ENCODE measurements around the gene ILDR1.

ILDR1 gene

GRCh38 chr3:122013448-122013925 is 8.6 kb downstream of the ILDR1 start:
- no peak for DNase-seq

- no peak for DNase-seq
Measured at GRCh38 chr3:122012821-122013220, 9.2 kb downstream of the ILDR1 start.

GRCh38 chr3:122011396-122011795 is 10.7 kb downstream of the ILDR1 start:
- no peak for DNase-seq

GRCh38 chr3:122010506-122010905 is 11.5 kb downstream of the ILDR1 start:
- DNase-seq = no peak

- no peak for DNase-seq
Measured at GRCh38 chr3:122008166-122008565, 13.9 kb downstream of the ILDR1 start.

GRCh38 chr3:122006267-122006666 is 15.8 kb downstream of the ILDR1 start:
- no peak for DNase-seq

GRCh38 chr3:122004991-122005565 is 17.0 kb downstream of the ILDR1 start:
- no peak for DNase-seq

- DNase-seq = no peak
Measured at GRCh38 chr3:122004107-122004506, 17.9 kb downstream of the ILDR1 start.

GRCh38 chr3:122003606-122004005 is 18.4 kb downstream of the ILDR1 start:
- no peak for DNase-seq

- DNase-seq = no peak
Measured at GRCh38 chr3:122003112-122003511, 18.9 kb downstream of the ILDR1 start.

GRCh38 chr3:122002611-122003010 is 19.4 kb downstream of the ILDR1 start:
- DNase-seq = no peak

GRCh38 chr3:122001892-122002291 is 20.2 kb downstream of the ILDR1 start:
- no peak for DNase-seq

GRCh38 chr3:122000936-122001605 is 21.0 kb downstream of the ILDR1 start:
- no peak for DNase-seq

- DNase-seq = no peak
Measured at GRCh38 chr3:121999931-122000330, 22.1 kb downstream of the ILDR1 start.

GRCh38 chr3:121998611-121999473 is 23.2 kb downstream of the ILDR1 start:
- DNase-seq = no peak

GRCh38 chr3:121998030-121998580 is 23.9 kb downstream of the ILDR1 start:
- DNase-seq = no peak

- no peak for DNase-seq
Measured at GRCh38 chr3:121997372-121997771, 24.7 kb downstream of the ILDR1 start.

- DNase-seq = no peak
Measured at GRCh38 chr3:121996441-121996840, 25.6 kb downstream of the ILDR1 start.

- peak; percentile 18 for DNase-seq
Measured at GRCh38 chr3:121995161-121996137, 26.6 kb downstream of the ILDR1 start.

- no peak for DNase-seq
Measured at GRCh38 chr3:121994551-121994950, 27.5 kb downstream of the ILDR1 start.

GRCh38 chr3:121992601-121993560 is 29.2 kb downstream of the ILDR1 start:
- DNase-seq = no peak

Measured in activated CD8-positive, alpha-beta memory T cell treated with anti-CD3 and anti-CD28 coated beads, Interleukin-2, amount 50 U/mL, for 4 hours (primary cell).